ENCODE data around the gene HECA.

- TF ChIP-seq POLR2AphosphoS5 (IDR thresholded peaks at IDR 0.05; ENCODE audit: low read depth, low read length), result no peak
- TF ChIP-seq TAF1 (IDR thresholded peaks at IDR 0.05; ENCODE audit: low read depth, low read length), result no peak
- TF ChIP-seq POLR2A (IDR thresholded peaks at IDR 0.05; ENCODE audit: low read depth, low read length), result no peak
These were observed 26.5 kb upstream of the HECA start for GRCh38 chr6:139108378-139108777.
